Retina (tissue), 1 donor: Measurements from ENCODE around the gene LRMDA.
"Not testable (repeated sequence)": the region's sequence is repeated elsewhere in the genome, so short reads cannot be mapped to it uniquely, and the experiment has no call there.

Experiments
- DNase-seq: peaks from one replicate; pipeline ENCODE4 v3.0.0-alpha.2; 2016

Gene LRMDA

DNA sequence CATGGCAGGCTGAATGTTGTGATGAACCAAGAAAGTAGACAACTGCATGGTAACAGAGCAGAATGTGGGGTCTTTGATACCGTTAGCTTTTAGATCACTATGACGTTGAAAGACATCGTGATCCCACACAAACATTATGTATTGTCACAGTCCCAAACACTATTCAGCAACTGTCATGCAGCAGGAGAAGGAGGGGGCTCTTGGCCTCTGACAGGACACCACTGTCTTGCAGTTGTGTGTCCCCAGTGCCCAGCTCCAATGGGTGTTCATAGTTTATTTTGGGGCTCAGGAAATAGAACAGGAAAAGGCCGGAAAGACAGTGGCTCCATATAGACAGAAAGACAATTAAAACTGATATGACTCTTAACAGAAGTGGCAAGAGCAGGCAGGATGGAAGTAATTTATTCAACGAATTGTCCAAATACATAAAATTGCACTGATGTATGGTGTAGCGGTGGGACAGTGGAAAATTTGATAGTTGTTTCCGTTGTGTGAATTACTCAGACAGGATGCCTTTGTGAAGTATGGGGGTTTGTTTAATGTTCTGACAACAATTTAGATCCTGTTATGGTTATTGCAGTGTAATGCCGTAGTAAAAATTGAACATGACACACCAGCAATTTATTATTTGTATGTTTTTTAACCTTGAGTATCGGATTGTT is 292.0 kb downstream of the LRMDA start:
- no peak for DNase-seq

DNA sequence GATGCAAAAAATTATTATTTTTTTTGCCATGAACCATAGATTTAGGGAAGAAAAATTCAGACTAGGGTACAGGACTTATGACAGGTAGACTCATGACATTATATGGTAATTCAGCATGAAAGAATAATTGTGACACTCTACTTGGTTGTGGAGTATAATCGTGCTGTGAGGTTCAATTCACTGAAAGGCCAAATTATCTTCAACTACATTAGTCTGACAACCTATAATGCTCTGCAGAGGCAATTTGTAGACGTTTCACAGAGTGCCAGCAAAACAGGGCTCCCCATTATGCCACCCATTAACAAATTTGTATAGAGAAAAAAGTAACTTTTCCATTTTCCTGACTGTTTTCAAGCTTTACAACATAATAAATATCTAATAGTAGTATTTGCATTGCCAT is 292.6 kb downstream of the LRMDA start:
- no peak for DNase-seq

- no peak for DNase-seq
These were observed 295.4 kb downstream of the LRMDA start for GRCh38 chr10:75726522-75727483.

DNA sequence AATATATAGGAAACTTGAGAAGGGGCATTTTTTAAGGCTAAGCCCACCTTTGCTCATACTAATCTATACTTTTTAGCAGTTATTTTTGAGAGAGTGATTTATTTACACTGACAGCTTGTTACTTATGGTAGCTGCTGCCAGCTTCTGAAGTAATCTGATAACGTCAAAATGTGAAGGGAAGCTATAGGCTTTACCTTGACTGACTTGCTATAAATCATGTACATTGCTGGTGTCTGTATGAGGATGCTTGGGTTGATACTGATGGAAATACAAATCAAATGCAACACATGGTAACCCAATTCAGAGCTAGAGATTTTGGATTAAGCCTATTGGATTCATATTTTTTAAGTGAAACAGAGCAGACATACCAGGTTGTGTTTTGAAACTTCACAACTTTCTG is 299.4 kb downstream of the LRMDA start:
- no peak for DNase-seq

- no peak for DNase-seq
These were observed 301.9 kb downstream of the LRMDA start for GRCh38 chr10:75733135-75733890.

DNA sequence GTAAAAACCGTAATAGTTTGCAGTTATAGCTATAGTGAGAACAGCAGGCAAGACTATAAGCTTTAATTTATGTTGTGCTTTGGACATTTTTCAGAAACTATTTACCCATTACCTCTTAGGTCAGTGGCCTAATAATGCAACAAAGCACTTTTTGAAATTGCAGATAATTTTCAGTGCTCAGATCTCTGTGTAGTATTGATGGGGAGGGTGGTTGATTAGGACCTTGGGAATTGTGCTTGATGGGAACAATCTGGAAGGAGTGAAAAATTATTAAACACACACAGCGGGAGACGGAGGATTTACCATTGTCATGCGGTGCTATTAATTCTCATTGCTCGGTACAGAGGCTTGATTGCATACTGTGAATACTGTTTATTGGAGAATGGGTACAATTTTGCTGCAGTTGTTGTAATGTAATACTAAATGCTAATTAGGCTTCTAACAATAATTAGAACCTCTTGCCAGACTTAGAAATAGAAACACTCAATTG is 304.8 kb downstream of the LRMDA start:
- DNase-seq: no peak

DNA sequence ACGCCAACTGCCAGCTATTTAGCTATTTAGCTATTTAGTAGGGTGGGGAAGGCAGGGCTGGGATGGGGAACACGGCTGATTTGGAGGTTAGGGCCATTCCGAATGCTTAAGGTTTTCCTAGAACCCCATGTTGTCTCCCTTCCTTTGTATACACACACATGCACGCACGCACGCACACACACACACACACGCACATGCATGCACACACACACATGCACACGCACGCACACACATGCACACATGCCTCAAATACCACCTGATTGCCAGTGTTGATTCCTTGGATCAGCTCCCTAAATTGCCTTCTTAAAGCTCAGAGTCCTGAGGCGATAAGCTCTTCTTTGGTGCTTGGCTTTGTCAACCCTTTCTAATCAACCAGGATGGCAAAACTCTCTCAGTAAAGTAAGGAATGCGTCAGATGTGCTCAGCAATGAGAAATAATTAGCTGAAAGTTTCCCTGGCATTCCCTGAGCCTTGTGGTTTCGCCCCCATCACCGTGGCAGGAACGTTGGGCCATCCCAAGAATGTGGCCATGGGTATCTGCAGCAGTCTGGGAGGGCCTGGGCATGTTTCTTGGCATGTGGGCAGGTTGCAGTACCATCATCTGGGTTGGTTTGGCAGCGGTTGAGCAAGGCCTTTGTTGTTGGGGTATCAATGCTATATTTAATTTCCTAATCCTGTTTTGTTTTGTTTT is 305.6 kb downstream of the LRMDA start:
- no peak for DNase-seq

DNA sequence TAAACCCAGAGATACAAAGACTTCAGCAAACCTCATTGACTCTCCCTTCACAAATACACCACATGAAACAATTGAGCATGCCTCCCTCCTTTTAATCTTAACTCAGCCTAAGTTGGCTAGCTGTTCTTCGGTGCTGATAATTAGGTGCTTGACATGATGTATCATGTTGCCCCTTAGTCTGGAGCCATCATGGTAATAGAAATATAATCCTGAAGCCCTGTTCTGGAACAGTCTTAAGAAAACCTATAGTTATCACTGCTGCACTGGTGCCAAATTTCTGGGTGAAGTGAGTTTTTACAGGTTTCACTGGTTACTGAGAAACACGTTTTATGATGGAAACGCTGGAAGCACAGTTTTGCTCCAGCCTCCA is 306.1 kb downstream of the LRMDA start:
- no peak for DNase-seq

- DNase-seq: peak; percentile 11
These were observed 307.5 kb downstream of the LRMDA start for GRCh38 chr10:75738924-75739323.

DNA sequence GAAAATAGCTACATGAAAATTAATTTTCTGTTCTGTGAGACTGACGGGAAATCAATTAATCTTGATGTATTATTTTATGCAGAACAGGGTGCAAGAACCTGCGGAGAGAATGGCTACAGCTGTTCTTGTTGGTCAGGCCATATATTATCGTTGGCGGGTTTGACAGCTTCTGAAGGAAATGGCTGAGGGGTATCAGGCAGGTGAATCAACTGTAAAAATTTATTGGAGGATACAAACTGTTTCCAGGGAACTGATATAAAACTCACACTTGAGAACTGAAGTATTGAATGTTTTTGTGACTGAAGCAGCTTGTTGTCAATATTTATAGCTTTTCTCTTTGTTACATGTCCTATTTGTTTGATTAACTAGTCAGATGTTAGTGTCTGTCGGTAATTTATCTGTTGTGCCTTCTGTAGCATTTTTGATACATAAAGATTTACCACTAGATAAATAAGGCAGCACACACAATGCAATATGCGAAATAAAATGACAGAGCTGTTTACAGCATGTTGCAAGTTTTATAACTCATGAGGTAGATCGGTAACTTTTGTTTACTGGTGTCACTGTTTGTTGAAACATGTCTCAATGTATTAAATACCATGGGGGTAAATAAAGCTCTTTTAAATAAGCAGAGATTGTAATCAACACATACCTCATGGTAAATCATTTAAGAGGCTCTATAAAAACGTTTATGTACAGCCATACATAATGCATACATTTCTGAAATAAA is 308.2 kb downstream of the LRMDA start:
- DNase-seq: no peak

- no peak for DNase-seq
These were observed 309.1 kb downstream of the LRMDA start for GRCh38 chr10:75740541-75740940.

GRCh38 chr10:75742355-75742754 is 310.9 kb downstream of the LRMDA start:
- no peak for DNase-seq

- no peak for DNase-seq
These were observed 311.9 kb downstream of the LRMDA start for GRCh38 chr10:75743291-75743778.

- no peak for DNase-seq
These were observed 312.8 kb downstream of the LRMDA start for GRCh38 chr10:75744261-75744660.

GRCh38 chr10:75746356-75746755 is 314.9 kb downstream of the LRMDA start:
- no peak for DNase-seq

DNA sequence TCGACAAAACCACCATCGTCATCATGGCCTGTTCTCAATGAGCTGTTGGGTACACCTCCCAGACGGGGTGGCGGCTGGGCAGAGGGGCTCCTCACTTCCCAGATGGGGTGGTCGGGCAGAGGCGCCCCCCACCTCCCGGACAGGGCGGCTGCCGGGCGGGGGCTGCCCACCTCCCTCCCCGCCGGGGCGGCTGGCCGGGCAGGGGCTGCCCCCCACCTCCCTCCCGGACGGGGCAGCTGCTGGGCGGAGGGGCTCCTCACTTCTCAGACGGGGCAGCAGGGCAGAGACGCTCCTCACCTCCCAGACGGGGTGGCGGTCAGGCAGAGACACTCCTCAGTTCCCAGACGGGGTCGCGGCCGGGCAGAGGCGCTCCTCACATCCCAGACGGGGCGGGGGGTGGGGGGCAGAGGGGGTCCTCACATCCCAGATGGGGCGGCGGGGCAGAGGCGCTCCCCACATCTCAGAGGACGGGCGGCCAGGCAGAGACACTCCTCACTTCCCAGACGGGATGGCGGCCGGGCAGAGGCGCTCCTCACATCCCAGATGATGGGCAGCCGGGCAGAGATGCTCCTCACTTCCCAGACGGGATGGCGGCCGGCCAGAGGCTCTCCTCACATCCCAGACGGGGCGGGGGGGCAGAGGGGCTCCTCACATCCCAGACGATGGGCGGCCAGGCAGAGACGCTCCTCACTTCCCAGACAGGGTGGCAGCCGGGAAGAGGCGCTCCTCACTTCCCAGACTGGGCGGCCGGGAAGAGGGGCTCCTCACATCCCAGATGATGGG is 318.9 kb downstream of the LRMDA start:
- not testable (repeated sequence) for DNase-seq

DNA sequence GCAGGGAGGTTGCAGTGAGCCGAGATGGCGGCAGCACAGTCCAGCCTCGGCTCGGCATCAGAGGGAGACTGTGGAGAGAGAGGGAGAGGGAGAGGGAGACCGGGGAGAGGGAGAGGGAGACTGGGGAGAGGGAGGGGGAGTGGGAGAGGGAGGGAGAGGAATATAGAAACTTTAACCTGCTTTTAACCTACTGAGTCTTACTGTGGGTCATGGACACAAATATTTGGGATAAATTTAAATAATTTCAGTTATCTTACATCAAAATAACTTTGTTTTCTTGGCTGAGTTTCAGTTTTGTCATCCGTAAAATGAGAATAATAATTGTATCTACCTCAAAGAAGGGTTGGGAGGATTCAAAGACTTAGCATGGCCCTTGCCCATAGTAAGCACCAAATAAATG is 319.8 kb downstream of the LRMDA start:
- DNase-seq: no peak

- DNase-seq: no peak
These were observed 322.2 kb downstream of the LRMDA start for GRCh38 chr10:75753621-75754020.

DNA sequence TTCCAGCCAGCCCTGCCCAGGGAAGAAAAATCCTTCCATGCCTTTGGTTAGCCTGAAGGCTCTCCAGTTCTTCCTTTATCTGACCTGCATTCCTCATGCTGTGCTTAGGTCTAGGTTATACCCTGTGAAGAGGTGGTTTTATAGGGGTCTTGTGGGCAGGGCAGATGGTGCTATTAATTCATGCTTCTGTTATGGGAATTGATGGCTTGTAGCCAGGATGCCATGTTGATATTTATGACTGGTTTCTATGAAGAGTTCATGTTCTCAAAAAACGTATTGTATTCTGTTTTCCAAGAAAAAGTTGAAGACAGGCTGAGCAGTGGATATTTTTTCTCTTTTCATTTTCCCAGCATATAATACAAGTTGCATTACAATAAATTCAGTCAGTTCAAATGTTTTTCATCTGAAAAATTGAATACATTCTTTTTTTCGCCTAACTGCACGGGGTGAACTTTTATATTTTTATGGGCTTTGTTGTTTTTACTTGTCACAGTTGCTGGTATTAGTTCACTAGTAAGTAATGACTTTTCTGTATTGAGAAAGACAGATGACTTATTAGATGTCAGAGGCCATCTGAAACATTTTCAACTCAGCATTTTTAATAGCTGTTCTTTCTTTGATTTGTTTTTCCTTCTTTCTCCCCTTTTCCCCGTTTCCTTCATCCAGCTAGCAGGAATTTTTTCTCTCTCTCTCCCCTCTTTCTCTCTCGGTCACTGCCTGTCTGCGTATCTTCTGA is 322.8 kb downstream of the LRMDA start:
- DNase-seq: no peak

DNA sequence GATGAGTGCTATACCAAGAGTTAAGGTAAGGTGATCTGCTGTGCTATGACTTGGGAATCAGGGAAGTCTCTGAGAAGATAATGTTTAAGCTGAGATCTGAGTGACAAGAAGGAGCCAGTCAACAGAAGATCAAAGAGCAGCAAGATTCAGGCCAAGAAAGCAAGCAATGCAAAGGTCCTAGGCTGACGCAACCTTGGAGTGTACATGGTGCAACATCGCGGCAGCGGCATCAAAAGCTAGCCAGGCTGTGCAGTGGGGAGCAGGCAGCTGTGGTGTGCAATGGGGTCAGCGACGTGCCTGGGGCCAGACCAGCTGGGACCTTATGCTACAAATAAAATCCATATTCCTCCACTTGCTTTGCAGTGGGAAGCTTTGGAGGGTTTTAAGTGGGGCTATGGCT is 324.1 kb downstream of the LRMDA start:
- no peak for DNase-seq
